22Rv1 (cell line): Measurements from ENCODE around the gene TAF6.

ENCODE experiments used
- H3K27ac ChIP-seq: fragments of 450-650 bp; 2 replicates; pipeline ENCODE4 v1.5.1; 2017
- ZFX ChIP-seq: fragments of 450-650 bp; IDR thresholded peaks from 2 replicates; pipeline ENCODE4 v1.6.1; 2017; ENCODE audit warnings: antibody characterized with exemption, borderline replicate concordance
- TF ChIP-seq, protein P1 (sequence below): fragments of 450-650 bp; IDR thresholded peaks from 2 replicates; pipeline ENCODE4 v1.5.1; 2017; ENCODE audit warnings: mild to moderate bottlenecking

The TAF6 gene

DNA sequence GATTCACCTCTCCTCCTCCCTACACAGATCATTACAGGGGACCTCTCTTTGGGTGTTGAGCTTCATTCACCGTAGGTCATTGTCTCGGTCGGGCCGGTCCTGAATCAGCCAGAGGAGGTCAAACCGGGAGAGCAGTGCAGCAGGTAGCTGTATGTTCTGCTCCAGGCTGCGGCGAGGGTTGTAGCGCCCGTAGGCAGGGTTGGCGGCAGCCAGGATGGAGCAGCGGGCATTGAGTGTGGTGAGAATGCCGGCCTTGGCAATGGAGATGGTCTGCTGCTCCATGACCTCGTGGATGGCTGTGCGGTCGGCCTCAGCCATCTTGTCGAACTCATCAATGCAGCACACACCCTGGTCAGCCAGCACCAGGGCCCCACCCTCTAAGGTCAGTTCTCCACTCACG lies 23.5 kb downstream of the TAF6 start:
- peak overlapping the region; percentile 82; the same call in 1 of the 2 replicates for H3K27ac ChIP-seq
- TF ChIP-seq, protein P1, sequence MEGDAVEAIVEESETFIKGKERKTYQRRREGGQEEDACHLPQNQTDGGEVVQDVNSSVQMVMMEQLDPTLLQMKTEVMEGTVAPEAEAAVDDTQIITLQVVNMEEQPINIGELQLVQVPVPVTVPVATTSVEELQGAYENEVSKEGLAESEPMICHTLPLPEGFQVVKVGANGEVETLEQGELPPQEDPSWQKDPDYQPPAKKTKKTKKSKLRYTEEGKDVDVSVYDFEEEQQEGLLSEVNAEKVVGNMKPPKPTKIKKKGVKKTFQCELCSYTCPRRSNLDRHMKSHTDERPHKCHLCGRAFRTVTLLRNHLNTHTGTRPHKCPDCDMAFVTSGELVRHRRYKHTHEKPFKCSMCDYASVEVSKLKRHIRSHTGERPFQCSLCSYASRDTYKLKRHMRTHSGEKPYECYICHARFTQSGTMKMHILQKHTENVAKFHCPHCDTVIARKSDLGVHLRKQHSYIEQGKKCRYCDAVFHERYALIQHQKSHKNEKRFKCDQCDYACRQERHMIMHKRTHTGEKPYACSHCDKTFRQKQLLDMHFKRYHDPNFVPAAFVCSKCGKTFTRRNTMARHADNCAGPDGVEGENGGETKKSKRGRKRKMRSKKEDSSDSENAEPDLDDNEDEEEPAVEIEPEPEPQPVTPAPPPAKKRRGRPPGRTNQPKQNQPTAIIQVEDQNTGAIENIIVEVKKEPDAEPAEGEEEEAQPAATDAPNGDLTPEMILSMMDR = no peak
- no peak for TF ChIP-seq ZFX

DNA sequence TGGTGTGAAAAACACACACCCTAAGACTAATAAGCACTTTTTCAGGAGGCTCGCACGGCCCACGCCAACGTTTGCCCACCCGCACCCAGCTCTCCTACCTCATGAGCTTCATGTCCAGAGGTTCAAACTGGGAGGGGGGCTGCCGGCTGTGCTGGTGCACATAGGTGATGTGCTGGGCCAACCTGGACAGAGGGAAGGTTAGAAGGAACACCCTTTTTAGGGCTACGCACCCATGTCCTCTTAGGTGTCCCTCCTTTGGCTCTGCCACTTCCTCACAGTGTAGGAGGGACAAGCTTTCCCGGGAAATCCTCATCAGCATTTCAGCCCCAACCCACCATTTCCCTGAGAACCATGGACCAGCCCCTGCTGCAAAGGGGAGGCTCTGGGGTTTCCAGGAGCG lies 23.9 kb downstream of the TAF6 start:
- TF ChIP-seq ZFX = no peak
- TF ChIP-seq, protein P1 = no peak
- peak overlapping the region; percentile 82 for H3K27ac ChIP-seq

DNA sequence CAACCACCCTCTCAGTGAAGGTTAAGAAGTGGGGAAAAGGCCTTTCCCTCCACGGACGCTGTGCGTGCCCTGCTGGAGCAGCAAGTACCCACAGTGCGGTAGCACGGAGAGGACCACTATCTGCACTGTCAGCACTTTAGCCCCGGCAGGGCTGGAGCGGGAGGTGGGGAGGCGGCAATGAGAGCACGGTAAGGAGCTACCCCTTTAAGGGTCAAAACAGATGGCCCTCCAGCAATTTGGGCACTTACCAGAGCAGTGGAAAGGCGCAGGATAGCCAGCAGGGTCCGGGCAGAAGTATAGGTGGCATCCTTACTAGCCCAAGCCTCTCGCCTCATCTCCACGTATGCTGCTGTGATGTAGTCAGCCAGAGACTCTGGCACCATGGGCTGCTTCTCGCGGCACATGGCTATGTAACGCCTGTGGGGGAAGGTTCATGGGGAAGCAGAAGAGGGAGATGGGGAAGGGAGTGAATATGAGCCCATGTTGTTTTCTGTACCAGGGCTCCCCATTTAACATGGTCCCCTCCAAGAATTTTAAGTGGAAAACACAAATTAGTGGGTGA lies 25.2 kb downstream of the TAF6 start:
- H3K27ac ChIP-seq = peak overlapping the region; percentile 82

DNA sequence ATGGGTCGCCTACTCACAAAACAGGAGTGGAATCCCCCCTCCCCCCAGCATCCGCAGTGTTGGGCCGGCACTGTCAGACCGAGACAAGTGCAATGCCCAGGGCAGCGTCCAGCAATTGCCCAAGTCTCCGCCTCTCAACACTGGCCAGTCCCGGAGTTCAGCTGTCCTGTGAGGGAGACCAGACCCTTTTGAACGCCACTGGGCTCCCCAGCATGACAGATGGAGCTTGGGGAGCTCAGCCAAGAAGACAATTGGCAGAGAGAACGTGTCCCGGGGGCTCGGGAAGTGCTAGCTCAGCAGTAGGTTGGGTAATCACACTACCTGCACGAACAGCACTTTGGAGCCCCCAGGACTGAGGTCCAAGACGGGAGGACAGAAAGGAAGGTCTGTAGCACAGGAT lies 25.7 kb downstream of the TAF6 start:
- H3K27ac ChIP-seq = peak overlapping the region; percentile 82
- TF ChIP-seq ZFX = no peak
- TF ChIP-seq, protein P1 = no peak

More for the DNA sequence above, 25.2 kb downstream of the TAF6 start:
- TF ChIP-seq, protein P1 = no peak
- no peak for TF ChIP-seq ZFX

DNA sequence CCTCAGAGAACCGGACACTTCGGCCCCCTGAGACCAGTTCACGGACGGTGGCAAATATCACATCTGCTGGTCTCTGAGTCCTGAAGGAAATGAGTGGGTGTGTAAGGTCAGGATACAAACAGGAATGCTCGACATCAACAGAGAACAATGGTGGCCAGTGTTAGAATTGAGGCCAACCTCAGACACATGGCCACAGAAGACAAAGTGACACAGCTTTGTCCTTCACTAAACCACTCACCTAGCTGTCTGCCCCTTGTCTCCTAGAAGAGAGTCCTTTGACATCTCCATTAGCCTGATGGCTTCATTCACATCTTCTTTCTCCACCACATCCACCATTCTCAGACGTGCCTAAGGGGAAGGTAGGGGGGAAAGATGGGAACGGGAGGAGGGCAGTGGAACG lies 26.1 kb downstream of the TAF6 start:
- peak overlapping the region; percentile 82 for H3K27ac ChIP-seq

DNA sequence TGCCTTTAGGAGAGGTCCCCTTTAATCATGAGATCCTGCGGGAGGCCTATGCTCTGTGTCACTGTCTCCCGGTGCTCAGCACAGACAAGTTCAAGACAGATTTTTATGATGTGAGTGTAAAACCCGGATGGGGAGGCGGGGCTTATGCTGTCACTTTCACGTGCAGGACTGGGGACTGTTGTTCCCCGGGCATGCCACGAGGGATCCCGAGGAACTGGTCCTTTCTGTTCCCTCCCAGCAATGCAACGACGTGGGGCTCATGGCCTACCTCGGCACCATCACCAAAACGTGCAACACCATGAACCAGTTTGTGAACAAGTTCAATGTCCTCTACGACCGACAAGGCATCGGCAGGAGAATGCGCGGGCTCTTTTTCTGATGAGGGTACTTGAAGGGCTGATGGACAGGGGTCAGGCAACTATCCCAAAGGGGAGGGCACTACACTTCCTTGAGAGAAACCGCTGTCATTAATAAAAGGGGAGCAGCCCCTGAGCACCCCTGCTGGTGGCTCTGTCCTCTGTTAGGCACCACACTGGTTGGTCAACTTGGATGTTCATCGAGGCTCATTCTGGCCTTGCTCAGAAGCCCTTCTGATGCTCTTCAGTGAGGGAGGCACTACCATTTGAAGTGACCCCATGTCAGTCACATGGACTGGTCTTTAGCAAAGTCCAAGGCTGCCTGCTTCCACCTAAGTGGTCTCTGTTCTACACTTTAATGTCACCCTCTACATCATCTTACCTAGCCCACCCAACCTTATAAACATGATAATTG lies 27.6 kb downstream of the TAF6 start:
- no peak for TF ChIP-seq ZFX
- TF ChIP-seq, protein P1 = no peak; the same call in 1 of the 2 replicates
- H3K27ac ChIP-seq = peak overlapping the region; percentile 82

More for the DNA sequence above, 26.1 kb downstream of the TAF6 start:
- no peak for TF ChIP-seq ZFX
- TF ChIP-seq, protein P1 = no peak
